ENCODE results near the gene COG2. TPM values are rescaled to one million over a fixed set of nuclear protein-coding genes. Genes with fewer than 3 reads are reported as not detected.

The COG2 gene
- total and polyA plus RNA-seq, 2 of the 8 experiments (the other 6 are each of a cell fraction or from before 2014, with no cell fraction given): 10.3 to 36.7 TPM

GRCh38 chr1:230598745-230599144 is 43.5 kb upstream of the COG2 start:
- POLR2A ChIA-PET (ENCODE audit: partially characterized antibody): no interaction called here
- CTCF ChIA-PET (ENCODE audit: partially characterized antibody): no interaction called here
- FAIRE-seq: no peak
- TF ChIP-seq TAF1 (IDR thresholded peaks at IDR 0.05; ENCODE audit: low read depth, low read length): no peak
- no peak for TF ChIP-seq E2F6 (IDR thresholded peaks at IDR 0.05)
- no peak for TF ChIP-seq TBP (IDR thresholded peaks at IDR 0.05; ENCODE audit: low read depth, low read length)
- no peak for TF ChIP-seq NRF1 (IDR thresholded peaks at IDR 0.05; ENCODE audit: low read depth, low read length)
- TF ChIP-seq TCF12 (IDR thresholded peaks at IDR 0.05; ENCODE audit: low read depth, low read length): no peak
- TF ChIP-seq GTF2F1 (IDR thresholded peaks at IDR 0.05; ENCODE audit: borderline replicate concordance, low read depth, low read length): no peak
- no peak for TF ChIP-seq HDAC6 (IDR thresholded peaks at IDR 0.05; ENCODE audit: low read depth, low read length)
- TF ChIP-seq RXRA (IDR thresholded peaks at IDR 0.05; ENCODE audit: insufficient read depth, low read depth, low read length): no peak
- no peak for TF ChIP-seq USF2 (IDR thresholded peaks at IDR 0.05; ENCODE audit: low read length)
- TF ChIP-seq BACH1 (IDR thresholded peaks at IDR 0.05; ENCODE audit: low read length): no peak
- no peak for TF ChIP-seq TEAD4 (IDR thresholded peaks at IDR 0.05; ENCODE audit: low read depth, low read length)
- TF ChIP-seq SAP30 (IDR thresholded peaks at IDR 0.05; ENCODE audit: insufficient read depth, insufficient replicate concordance, low read length): no peak
- TF ChIP-seq SUZ12 (IDR thresholded peaks at IDR 0.05; ENCODE audit: low read length): no peak
- no peak for TF ChIP-seq SP2 (IDR thresholded peaks at IDR 0.05; ENCODE audit: low read length)
- no peak for TF ChIP-seq JUND (IDR thresholded peaks at IDR 0.05; ENCODE audit: low read length)

More at GRCh38 chr1:230598745-230599144, 43.5 kb upstream of the COG2 start:
- no peaks in the 10 kb centered on the region for H3K79me1 ChIP-seq (ENCODE audit: low read depth, low read length)
- H3K18ac ChIP-seq (ENCODE audit: extremely low read depth, low read length): no peak overlapping the region
- no peak overlapping the region for H2AK5ac ChIP-seq (ENCODE audit: low read depth, low read length)
- no peak overlapping the region for H4K5ac ChIP-seq (ENCODE audit: insufficient read length, low read depth, low read length)
- no peak overlapping the region for H2BK5ac ChIP-seq (ENCODE audit: low read depth, low read length)
- peaks cover 11 to 22% of the 10 kb centered on the region in 2 experiments for H3K9me3 ChIP-seq (ENCODE audit: insufficient read depth in 2 of 2, low read depth in 1 of 2, low read length in 1 of 2)
- no peak overlapping the region for H3K4me3 ChIP-seq (ENCODE audit: extremely low read depth in 1 of 4, insufficient read depth in 2 of 4, low read depth in 3 of 4, low read length in 4 of 4)
- H2BK20ac ChIP-seq (ENCODE audit: low read length): no peak overlapping the region
- no peak overlapping the region for H2AFZ ChIP-seq (ENCODE audit: low read length)
- no peaks in the 10 kb centered on the region for H3K79me2 ChIP-seq (ENCODE audit: control insufficient read depth in 1 of 2, insufficient read depth in 2 of 2, low read length in 2 of 2)
- peaks cover 0 to 9% (median 0%) of the 10 kb centered on the region in 4 experiments; a peak in 1 of 8 replicates for H3K36me3 ChIP-seq (ENCODE audit: control insufficient read depth in 2 of 4, insufficient read depth in 4 of 4, low read length in 3 of 4)
- no peaks in the 10 kb centered on the region; a peak in 1 of 7 replicates for H3K27me3 ChIP-seq (replicated peaks in 1 of 4; ENCODE audit: control insufficient read depth in 3 of 4, extremely low read depth in 1 of 4, insufficient read depth in 3 of 4, low read length in 3 of 4)
- no peaks in the 10 kb centered on the region for H3K23me2 ChIP-seq (ENCODE audit: low read depth, low read length)
- no peak overlapping the region for H3K23ac ChIP-seq (ENCODE audit: insufficient read length)
- H4K91ac ChIP-seq (replicated peaks; ENCODE audit: insufficient read length, low read length): no peak overlapping the region
- no peaks in the 10 kb centered on the region for H4K20me1 ChIP-seq (replicated peaks in 1 of 2; ENCODE audit: control insufficient read depth in 1 of 2, insufficient read depth in 2 of 2, low read length in 2 of 2)
- no peak overlapping the region for H2BK120ac ChIP-seq (replicated peaks; ENCODE audit: low read depth, low read length)
- no peak overlapping the region for H3K4me2 ChIP-seq (ENCODE audit: insufficient read depth in 1 of 2, low read depth in 2 of 2, low read length in 2 of 2)
- H2BK12ac ChIP-seq (ENCODE audit: low read depth, low read length): no peak overlapping the region
- no peak overlapping the region for H3K27ac ChIP-seq (ENCODE audit: low read depth, low read length)
- H3K9ac ChIP-seq (replicated peaks in 1 of 4; ENCODE audit: extremely low read depth in 1 of 4, low read depth in 3 of 4, low read length in 3 of 4): no peak overlapping the region
- no peaks in the 10 kb centered on the region; a peak in 3 of 7 replicates for H3K4me1 ChIP-seq (replicated peaks in 1 of 4; ENCODE audit: control insufficient read depth in 3 of 4, insufficient read depth in 4 of 4, low read length in 3 of 4)
- H2BK15ac ChIP-seq (ENCODE audit: low read length): no peak overlapping the region
- DNase-seq (ENCODE audit: low read depth in 1 of 2, low spot score in 2 of 2): no peak
- H3K56ac ChIP-seq (replicated peaks; ENCODE audit: insufficient read length, low read depth, low read length): no peak overlapping the region
- no peak overlapping the region for H4K8ac ChIP-seq (ENCODE audit: extremely low read depth, insufficient read depth, low read length)
- no peak overlapping the region for H3K4ac ChIP-seq (replicated peaks; ENCODE audit: insufficient read length, low read depth, low read length)
- no peak overlapping the region for H3K14ac ChIP-seq (ENCODE audit: insufficient read length)

All from H1 (cell line).